Hypothalamus (tissue), 51 donors: ENCODE results near the gene ZNF575.
"Not testable (repeated sequence)": the region's sequence is repeated elsewhere in the genome, so short reads cannot be mapped to it uniquely, and the experiment has no call there.

Experiments
- DNase-seq, 51 donors: peaks; one replicate each; lab custom pipeline; 2025; lab: John Stamatoyannopoulos, UW

Gene ZNF575

GRCh38 chr19:43538922-43539321 is 5.9 kb downstream of the ZNF575 start:
- no peak for DNase-seq

- no peak for DNase-seq
Measured at GRCh38 chr19:43540381-43540780, 7.4 kb downstream of the ZNF575 start.

GRCh38 chr19:43541920-43542650 is 9.1 kb downstream of the ZNF575 start:
- DNase-seq = no peak

- DNase-seq = no peak
Measured at GRCh38 chr19:43544077-43544476, 11.1 kb downstream of the ZNF575 start.

- no peak for DNase-seq
Measured at GRCh38 chr19:43545276-43545675, 12.3 kb downstream of the ZNF575 start.

GRCh38 chr19:43545981-43546380 is 13.0 kb downstream of the ZNF575 start:
- peak in 18 of 51 donors; percentile 4 to 50 (median 18) for DNase-seq

- no peak for DNase-seq
Measured at GRCh38 chr19:43546581-43546980, 13.6 kb downstream of the ZNF575 start.

- not testable (repeated sequence) for DNase-seq
Measured at GRCh38 chr19:43547926-43548325, 14.9 kb downstream of the ZNF575 start.

- no peak for DNase-seq
Measured at GRCh38 chr19:43548706-43549105, 15.7 kb downstream of the ZNF575 start.

GRCh38 chr19:43551399-43552197 is 18.6 kb downstream of the ZNF575 start:
- no peak for DNase-seq

- DNase-seq = no peak
Measured at GRCh38 chr19:43552198-43552450, 19.1 kb downstream of the ZNF575 start.

- DNase-seq = no peak
Measured at GRCh38 chr19:43552616-43553015, 19.6 kb downstream of the ZNF575 start.

GRCh38 chr19:43553656-43554055 is 20.7 kb downstream of the ZNF575 start:
- no peak for DNase-seq

GRCh38 chr19:43554317-43554895 is 21.4 kb downstream of the ZNF575 start:
- no peak for DNase-seq

GRCh38 chr19:43555185-43555770 is 22.3 kb downstream of the ZNF575 start:
- DNase-seq = peak in 47 of 51 donors; percentile 3 to 81 (median 49)

- DNase-seq = no peak
Measured at GRCh38 chr19:43560687-43561086, 27.7 kb downstream of the ZNF575 start.

GRCh38 chr19:43561139-43561970 is 28.4 kb downstream of the ZNF575 start:
- no peak for DNase-seq

GRCh38 chr19:43562226-43562697 is 29.3 kb downstream of the ZNF575 start:
- DNase-seq = no peak

GRCh38 chr19:43562698-43563241 is 29.8 kb downstream of the ZNF575 start:
- DNase-seq = peak in 45 of 51 donors; percentile 6 to 73 (median 42)

- no peak for DNase-seq
Measured at GRCh38 chr19:43563816-43564457, 30.9 kb downstream of the ZNF575 start.
